HL-60/S4 (cell line): ENCODE results near the gene MRPL32.

Source experiments
- in situ Hi-C: fragments of 300-500 bp; cut with MboI; formaldehyde crosslinking; loops from 2 replicates; pipeline ENCODE4 v1.14.3; 2022; ENCODE audit warnings: low sequenced_read_pairs

The MRPL32 gene

DNA sequence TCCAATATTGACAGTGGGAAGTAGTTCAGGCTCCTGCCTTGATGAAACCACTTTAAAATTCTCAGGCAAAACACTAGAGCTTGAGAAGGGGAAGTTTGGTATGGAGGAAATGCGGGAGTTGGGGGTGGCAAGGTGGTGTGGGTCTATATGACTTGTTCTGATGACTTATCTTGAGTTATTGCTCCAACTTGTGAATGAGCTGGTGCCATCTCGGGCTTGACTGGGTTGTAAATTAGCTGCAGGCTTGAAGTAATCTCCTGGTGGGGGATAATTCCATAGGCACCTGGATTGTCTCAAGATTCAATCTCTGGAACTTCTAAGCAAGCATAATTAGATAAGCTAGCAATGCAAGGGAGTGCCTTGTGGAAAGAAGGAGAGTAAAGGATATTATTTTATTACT, 29.0 kb downstream of the MRPL32 start:
- in situ Hi-C loops, result no loop called here

DNA sequence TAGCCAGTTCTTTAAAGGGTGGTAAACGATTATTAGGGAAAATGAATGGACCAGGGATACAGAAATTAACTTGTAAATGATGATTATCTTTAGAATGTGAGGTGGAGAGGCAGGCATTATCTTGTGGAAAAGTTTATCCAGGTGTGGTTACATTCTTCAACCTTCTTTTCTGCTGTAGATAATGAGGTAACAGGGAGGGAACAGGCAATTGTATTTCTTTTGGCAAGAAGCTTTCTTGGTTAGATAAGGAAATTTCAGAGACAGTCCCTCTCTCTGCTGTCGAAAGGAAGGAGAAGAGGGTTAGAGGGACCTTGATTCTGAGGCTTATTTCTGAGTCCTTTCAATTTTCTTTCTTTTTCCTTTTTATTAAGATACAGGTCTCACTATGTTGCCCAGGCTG, 32.1 kb downstream of the MRPL32 start:
- in situ Hi-C loops, result no loop called here

DNA sequence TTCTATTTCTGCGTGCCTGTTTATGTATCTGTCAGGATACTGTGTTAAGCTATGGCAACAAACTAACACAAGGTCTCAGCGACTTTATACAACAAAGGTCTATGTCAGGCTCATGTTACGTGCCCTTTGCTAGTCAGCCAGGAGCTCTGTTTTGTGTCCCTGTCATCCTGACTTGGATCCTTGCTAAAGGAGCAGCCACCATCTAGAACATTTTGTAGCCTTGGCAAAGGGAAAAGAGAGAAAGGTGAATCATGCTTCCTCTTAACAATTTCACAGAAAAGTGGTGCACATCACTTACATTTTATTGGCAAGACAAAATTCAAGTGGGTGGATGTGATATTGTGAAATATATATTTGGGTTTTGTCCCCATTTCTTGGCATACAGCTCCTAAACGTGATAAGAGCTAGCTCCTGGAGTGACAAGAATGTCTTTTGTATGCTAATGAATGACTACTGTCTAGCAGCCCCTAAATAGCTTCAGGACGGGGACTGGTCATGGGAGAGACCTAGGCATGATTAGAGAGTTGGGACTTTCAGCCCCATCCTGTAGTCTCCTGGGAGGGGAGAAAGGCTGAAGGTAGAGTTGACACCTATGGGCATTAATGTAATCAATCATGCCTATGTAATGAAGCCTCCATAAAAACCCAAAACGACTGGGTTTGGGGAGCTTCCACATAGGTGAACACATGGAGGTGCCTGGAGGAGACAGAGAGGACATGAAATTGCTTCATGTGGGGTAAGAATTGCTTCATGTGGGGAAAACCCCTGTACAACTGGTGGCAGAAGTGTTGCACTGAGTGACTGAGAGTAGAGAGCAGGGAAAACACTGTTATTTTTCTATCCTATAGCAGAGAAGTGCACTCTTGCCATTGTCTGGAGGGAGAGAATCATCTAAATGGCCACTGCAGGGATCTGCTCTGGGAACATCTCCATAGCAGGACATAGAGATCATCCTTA, 33.0 kb downstream of the MRPL32 start:
- in situ Hi-C loops, result no loop called here

DNA sequence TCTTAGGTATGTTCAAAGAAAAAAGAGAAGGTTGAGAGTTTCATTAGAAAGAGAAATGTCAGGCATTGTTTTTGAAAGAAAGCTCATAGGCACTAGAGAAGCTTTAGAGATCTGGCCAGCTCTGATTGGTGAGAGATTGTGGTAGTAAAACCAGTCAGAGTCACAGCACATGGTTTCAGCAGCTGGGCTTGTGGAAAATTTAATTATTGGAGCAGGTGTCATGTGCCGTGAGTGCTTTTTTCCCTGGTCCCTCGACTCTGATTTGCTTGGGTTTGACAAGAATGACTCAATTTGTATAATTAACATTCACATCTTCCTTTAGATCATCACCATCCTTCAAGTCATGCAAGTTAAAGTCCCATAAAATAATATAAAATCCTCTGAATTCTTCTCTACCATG, 35.2 kb downstream of the MRPL32 start:
- in situ Hi-C loops, result no loop called here

GRCh38 chr7:42972699-42973500, 40.7 kb downstream of the MRPL32 start:
- in situ Hi-C loops, result no loop called here

GRCh38 chr7:42976371-42976770, 44.2 kb downstream of the MRPL32 start:
- in situ Hi-C loops, result no loop called here

- in situ Hi-C loops, result no loop called here
Measured at GRCh38 chr7:42978496-42978895, 46.3 kb downstream of the MRPL32 start.

DNA sequence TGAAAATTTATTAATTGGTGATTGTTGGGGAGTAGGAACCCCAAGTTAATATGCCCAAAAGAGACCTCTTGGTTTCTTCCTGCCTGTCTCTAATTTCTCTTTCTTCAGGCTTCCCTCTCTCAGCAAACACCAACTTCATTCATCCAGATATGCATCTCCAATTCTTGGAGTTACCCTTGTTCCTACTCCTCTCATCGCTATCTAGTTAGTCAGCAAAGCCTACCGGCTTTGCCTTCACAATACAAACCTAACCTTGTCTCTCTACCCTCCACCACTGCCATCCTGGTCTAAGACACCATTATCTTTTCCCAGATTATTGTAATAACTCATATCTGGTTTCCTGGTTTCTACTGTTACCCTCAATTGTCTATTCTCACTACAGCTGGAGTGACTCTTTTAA, 47.9 kb downstream of the MRPL32 start:
- in situ Hi-C loops, result no loop called here

GRCh38 chr7:42980514-42980913, 48.3 kb downstream of the MRPL32 start:
- in situ Hi-C loops, result no loop called here

DNA sequence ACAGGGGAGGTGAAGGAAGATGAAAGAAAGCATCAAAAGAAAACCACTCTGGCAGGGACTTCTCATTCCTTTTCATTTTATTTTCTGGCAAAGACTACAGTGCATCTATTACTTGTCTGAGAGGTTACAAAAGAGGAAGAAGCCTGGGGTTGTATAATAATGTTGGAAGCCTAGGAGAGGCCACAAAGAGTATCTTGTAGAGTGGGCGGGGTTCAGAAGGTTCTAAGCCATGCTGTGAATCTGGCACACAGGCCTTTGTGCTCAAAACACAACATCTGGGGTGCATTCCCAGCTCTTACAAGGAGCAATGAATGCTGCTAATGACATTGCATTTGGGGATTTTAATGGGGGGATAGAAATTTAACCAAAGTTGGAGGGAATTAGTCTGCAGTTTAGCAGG, 49.4 kb downstream of the MRPL32 start:
- in situ Hi-C loops, result no loop called here

DNA sequence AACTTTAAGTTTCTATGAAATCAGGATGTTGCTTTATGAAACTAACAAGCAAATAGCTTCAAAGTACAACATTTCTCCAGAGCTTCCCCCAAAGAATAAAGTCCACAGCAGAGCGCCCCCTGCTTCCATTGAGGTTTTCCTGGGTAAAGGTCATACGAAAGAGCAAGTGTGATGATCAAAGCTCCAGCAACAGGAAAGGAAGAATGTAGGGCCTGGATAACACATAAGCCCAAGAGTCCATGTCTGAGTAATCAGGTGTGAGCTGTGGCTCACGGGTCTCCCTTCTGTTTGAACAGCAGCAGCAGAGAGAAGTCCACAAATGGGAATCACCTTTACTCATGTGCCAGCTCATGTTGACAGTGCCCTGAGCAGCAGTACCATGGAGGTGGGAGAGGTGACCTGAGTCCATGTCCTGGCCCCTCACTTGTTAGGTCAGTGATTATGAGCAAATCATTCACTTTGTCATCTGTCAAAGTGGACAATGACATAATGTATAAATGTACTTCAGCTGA, 50.5 kb downstream of the MRPL32 start:
- in situ Hi-C loops, result no loop called here

DNA sequence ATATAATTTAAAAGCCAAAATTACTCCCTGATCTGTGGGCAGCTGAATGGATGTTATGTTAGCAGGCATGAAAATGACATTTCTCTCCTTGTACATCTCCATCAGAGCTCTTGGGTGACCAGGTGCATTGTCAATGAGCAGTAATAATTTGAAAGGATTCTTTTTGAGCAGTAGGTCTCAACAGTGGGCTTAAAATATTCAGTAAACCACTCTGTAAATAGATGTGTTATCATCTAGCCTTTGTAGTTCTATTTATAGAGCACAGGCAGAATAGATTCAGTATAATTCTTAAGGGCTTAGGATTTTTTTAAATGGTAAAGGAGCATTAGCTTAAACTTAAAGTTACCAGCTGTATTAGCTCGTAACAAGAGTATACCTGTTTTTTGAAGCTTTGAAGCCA, 52.0 kb downstream of the MRPL32 start:
- in situ Hi-C loops, result no loop called here

GRCh38 chr7:42986213-42986612, 54.0 kb downstream of the MRPL32 start:
- in situ Hi-C loops, result no loop called here

DNA sequence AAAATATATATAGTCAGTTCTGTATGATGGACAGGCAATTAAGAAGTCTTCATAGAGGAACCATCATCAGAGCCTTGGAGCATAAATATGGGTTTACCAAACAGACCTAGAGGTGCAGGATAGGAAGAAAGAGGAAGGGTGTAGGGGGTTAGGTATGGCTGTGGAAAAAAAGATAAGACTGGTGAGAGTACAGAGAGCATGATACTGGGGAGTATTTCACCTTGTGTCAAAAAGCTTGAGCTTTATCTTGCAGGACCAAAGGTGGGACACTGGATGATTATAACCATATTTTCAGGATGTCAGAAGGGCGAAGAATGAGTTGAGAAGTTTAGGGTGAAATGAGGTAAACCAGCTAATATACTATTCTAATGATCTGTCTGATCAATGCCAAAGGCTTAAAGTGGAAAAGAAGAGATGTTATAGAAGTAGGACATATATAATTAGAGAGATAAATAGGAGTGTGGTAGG, 54.6 kb downstream of the MRPL32 start:
- in situ Hi-C loops, result no loop called here
